Measurements from ENCODE around the gene CD300LG.

Gene CD300LG

GRCh38 chr17:43808076-43808475 lies 38.9 kb upstream of the CD300LG start:
- TF ChIP-seq CTCF (conservative IDR thresholded peaks at IDR 0.05; ENCODE audit: control insufficient read depth, insufficient read depth, low read depth, low read length) = no peak
- no peak overlapping the region for H3K4me3 ChIP-seq (ENCODE audit: control insufficient read depth, low read depth, low read length)

GRCh38 chr17:43809121-43809520 lies 37.9 kb upstream of the CD300LG start:
- no peak for TF ChIP-seq CTCF (conservative IDR thresholded peaks at IDR 0.05; ENCODE audit: control insufficient read depth, insufficient read depth, low read depth, low read length)
- DNase-seq (ENCODE audit: low read depth) = no peak
- H3K4me3 ChIP-seq (ENCODE audit: control insufficient read depth, low read depth, low read length) = no peak overlapping the region

More at GRCh38 chr17:43808076-43808475, 38.9 kb upstream of the CD300LG start:
- DNase-seq (ENCODE audit: low read depth) = no peak

GRCh38 chr17:43810226-43810715 lies 36.7 kb upstream of the CD300LG start:
- H3K4me3 ChIP-seq (ENCODE audit: control insufficient read depth, low read depth, low read length) = no peak overlapping the region
- TF ChIP-seq CTCF (conservative IDR thresholded peaks at IDR 0.05; ENCODE audit: control insufficient read depth, insufficient read depth, low read depth, low read length) = no peak
- no peak for DNase-seq (ENCODE audit: low read depth)

GRCh38 chr17:43810823-43811222 lies 36.2 kb upstream of the CD300LG start:
- no peak for TF ChIP-seq CTCF (conservative IDR thresholded peaks at IDR 0.05; ENCODE audit: control insufficient read depth, insufficient read depth, low read depth, low read length)
- no peak for DNase-seq (ENCODE audit: low read depth)
- no peak overlapping the region for H3K4me3 ChIP-seq (ENCODE audit: control insufficient read depth, low read depth, low read length)

- H3K4me3 ChIP-seq (ENCODE audit: control insufficient read depth, low read depth, low read length) = no peak overlapping the region
- DNase-seq (ENCODE audit: low read depth) = no peak
- TF ChIP-seq CTCF (conservative IDR thresholded peaks at IDR 0.05; ENCODE audit: control insufficient read depth, insufficient read depth, low read depth, low read length) = no peak
Measured at GRCh38 chr17:43812396-43813265, 34.3 kb upstream of the CD300LG start.

- DNase-seq (ENCODE audit: low read depth) = no peak
Measured at GRCh38 chr17:43813386-43813785, 33.6 kb upstream of the CD300LG start.

More at GRCh38 chr17:43813386-43813785, 33.6 kb upstream of the CD300LG start:
- TF ChIP-seq CTCF (conservative IDR thresholded peaks at IDR 0.05; ENCODE audit: control insufficient read depth, insufficient read depth, low read depth, low read length) = no peak
- H3K4me3 ChIP-seq (ENCODE audit: control insufficient read depth, low read depth, low read length) = no peak overlapping the region

All from fibroblast of mammary gland (primary cell).